H1 (cell line): ENCODE results near the gene LRRK1. TPM values are rescaled to one million over a fixed set of nuclear protein-coding genes. Genes with fewer than 3 reads are reported as not detected.

Experiments used
- CTCF ChIA-PET: fragments of 300-600 bp; sonication (Branson Sonifier 250); formaldehyde crosslinking; loops from one replicate; lab custom pipeline; 2021; ENCODE audit not compliant: partially characterized antibody; lab: Charles Lee
- POLR2A ChIA-PET: fragments of 300-600 bp; sonication (Branson Sonifier 250); formaldehyde crosslinking; loops from one replicate; lab custom pipeline; 2021; ENCODE audit warnings: inconsistent platforms; ENCODE audit not compliant: partially characterized antibody; lab: Charles Lee
- DNase-seq, 2 experiments: peaks; one replicate each; pipeline versions ENCODE4 v3.0.0 to v3.0.0-alpha.2; 2010 to 2022; ENCODE audit warnings: low spot score in 2 of 2, low read depth in 1 of 2, mixed read lengths in 1 of 2
- FAIRE-seq: peaks from 2 replicates; lab custom pipeline; 2011; peaks lifted over from hg19 to GRCh38; lab: Jason Lieb, UNC
- H2AFZ ChIP-seq: 2 replicates; pipeline ENCODE4 v1.8.1; 2012; ENCODE audit warnings: low read length, inconsistent platforms
- H2AK5ac ChIP-seq: 2 replicates; pipeline ENCODE4 v1.6.1; 2013; ENCODE audit warnings: low read depth, low read length
- H2BK120ac ChIP-seq: replicated peaks from 2 replicates; pipeline ENCODE3; 2013; ENCODE audit warnings: low read depth, low read length, inconsistent platforms
- H2BK12ac ChIP-seq: 2 replicates; pipeline ENCODE4 v1.6.1; 2013; ENCODE audit warnings: low read depth, low read length
- H2BK15ac ChIP-seq: 2 replicates; pipeline ENCODE4 v1.6.1; 2013; ENCODE audit warnings: low read length
- H2BK20ac ChIP-seq: 2 replicates; pipeline ENCODE4 v1.6.1; 2013; ENCODE audit warnings: low read length
- H2BK5ac ChIP-seq: 2 replicates; pipeline ENCODE4 v1.6.1; 2013; ENCODE audit warnings: low read depth, low read length
- H3K14ac ChIP-seq: 2 replicates; pipeline ENCODE4 v1.6.1; 2013; ENCODE audit warnings: inconsistent platforms; ENCODE audit not compliant: insufficient read length
- H3K18ac ChIP-seq: 2 replicates; pipeline ENCODE4 v1.6.1; 2013; ENCODE audit warnings: low read length; ENCODE audit errors: extremely low read depth
- H3K23ac ChIP-seq: 2 replicates; pipeline ENCODE4 v1.6.1; 2013; ENCODE audit warnings: inconsistent platforms; ENCODE audit not compliant: insufficient read length
- H3K23me2 ChIP-seq: 2 replicates; pipeline ENCODE4 v1.6.1; 2013; ENCODE audit warnings: low read depth, low read length
- H3K27ac ChIP-seq: 2 replicates; pipeline ENCODE4 v1.6.1; 2011; ENCODE audit warnings: low read depth, low read length, inconsistent platforms
- H3K27me3 ChIP-seq, 4 experiments: replicated peaks in 1 of 4; 1 replicate in 1 of 4; 2 replicates in 3 of 4; pipeline versions ENCODE4 v1.6.1 to v1.8.1; 2011 to 2013; ENCODE audit warnings: low read length in 3 of 4, mild to moderate bottlenecking in 3 of 4, inconsistent platforms in 2 of 4, mixed read lengths in 2 of 4, moderate library complexity in 1 of 4; ENCODE audit not compliant: control insufficient read depth in 3 of 4, insufficient read depth in 3 of 4; ENCODE audit errors: extremely low read depth in 1 of 4
- H3K36me3 ChIP-seq, 4 experiments: 2 replicates each; pipeline versions ENCODE4 v1.6.1 to v1.8.1; 2011 to 2013; ENCODE audit warnings: mild to moderate bottlenecking in 4 of 4, low read length in 3 of 4, moderate library complexity in 2 of 4, control low read depth in 1 of 4, inconsistent platforms in 1 of 4; ENCODE audit not compliant: insufficient read depth in 4 of 4, control insufficient read depth in 2 of 4
- H3K4ac ChIP-seq: replicated peaks from 2 replicates; pipeline ENCODE3; 2013; ENCODE audit warnings: low read length, low read depth, mixed read lengths, inconsistent platforms; ENCODE audit not compliant: insufficient read length
- H3K4me1 ChIP-seq, 4 experiments: replicated peaks in 1 of 4; 1 replicate in 1 of 4; 2 replicates in 3 of 4; pipeline versions ENCODE4 v1.6.1 to v1.8.1; 2011 to 2013; ENCODE audit warnings: low read length in 3 of 4, inconsistent platforms in 2 of 4, mixed read lengths in 1 of 4; ENCODE audit not compliant: insufficient read depth in 4 of 4, control insufficient read depth in 3 of 4
- H3K4me2 ChIP-seq, 2 experiments: 2 replicates each; pipeline versions ENCODE4 v1.6.1 to v1.8.1; 2011 to 2013; ENCODE audit warnings: low read depth in 2 of 2, low read length in 2 of 2, control low read depth in 1 of 2, inconsistent platforms in 1 of 2, mild to moderate bottlenecking in 1 of 2; ENCODE audit not compliant: insufficient read depth in 1 of 2
- H3K4me3 ChIP-seq, 4 experiments: fragments of 200-600, 300-600 bp in 1 of 4; sonication (generic), shearing (Covaris generic), sonication (Bioruptor Twin) in 1 of 4; 2 replicates each; pipeline versions ENCODE4 v1.5.1 to v1.8.1; 2011 to 2016; ENCODE audit warnings: low read length in 4 of 4, low read depth in 3 of 4, control low read depth in 2 of 4, inconsistent platforms in 2 of 4, mild to moderate bottlenecking in 2 of 4, mixed read lengths in 1 of 4, moderate library complexity in 1 of 4; ENCODE audit not compliant: insufficient read depth in 2 of 4; ENCODE audit errors: extremely low read depth in 1 of 4
- H3K56ac ChIP-seq: replicated peaks from 2 replicates; pipeline ENCODE3; 2013; ENCODE audit warnings: low read depth, mild to moderate bottlenecking, mixed read lengths, low read length, inconsistent platforms; ENCODE audit not compliant: insufficient read length
- H3K79me1 ChIP-seq: 2 replicates; pipeline ENCODE4 v1.6.1; 2013; ENCODE audit warnings: low read depth, low read length, control low read depth
- H3K79me2 ChIP-seq, 2 experiments: 2 replicates each; pipeline versions ENCODE4 v1.6.1 to v1.8.1; 2012 to 2013; ENCODE audit warnings: low read length in 2 of 2, mild to moderate bottlenecking in 2 of 2, inconsistent platforms in 1 of 2; ENCODE audit not compliant: insufficient read depth in 2 of 2, control insufficient read depth in 1 of 2
- H3K9ac ChIP-seq, 4 experiments: replicated peaks in 1 of 4; 1 replicate in 1 of 4; 2 replicates in 3 of 4; pipeline versions ENCODE4 v1.6.1 to v1.8.1; 2011 to 2013; ENCODE audit warnings: low read depth in 3 of 4, low read length in 3 of 4, control low read depth in 2 of 4, mild to moderate bottlenecking in 2 of 4, moderate library complexity in 2 of 4, inconsistent platforms in 1 of 4; ENCODE audit errors: extremely low read depth in 1 of 4
- H3K9me3 ChIP-seq, 2 experiments: 2 replicates each; pipeline versions ENCODE4 v1.6.1 to v1.8.1; 2012 to 2013; ENCODE audit warnings: mild to moderate bottlenecking in 2 of 2, moderate library complexity in 2 of 2, control low read depth in 1 of 2, inconsistent platforms in 1 of 2, low read depth in 1 of 2, low read length in 1 of 2, mixed read lengths in 1 of 2; ENCODE audit not compliant: insufficient read depth in 2 of 2
- H4K20me1 ChIP-seq, 2 experiments: replicated peaks in 1 of 2; 2 replicates each; pipeline versions ENCODE3 to v1.8.1; 2011 to 2013; ENCODE audit warnings: inconsistent platforms in 2 of 2, low read length in 2 of 2, mild to moderate bottlenecking in 1 of 2; ENCODE audit not compliant: insufficient read depth in 2 of 2, control insufficient read depth in 1 of 2
- H4K5ac ChIP-seq: 2 replicates; pipeline ENCODE4 v1.6.1; 2013; ENCODE audit warnings: low read length, low read depth, mixed read lengths, inconsistent platforms; ENCODE audit not compliant: insufficient read length
- H4K8ac ChIP-seq: 2 replicates; pipeline ENCODE4 v1.8.0; 2013; ENCODE audit warnings: mild to moderate bottlenecking, moderate library complexity, low read length, inconsistent platforms; ENCODE audit not compliant: insufficient read depth; ENCODE audit errors: extremely low read depth
- H4K91ac ChIP-seq: replicated peaks from 2 replicates; pipeline ENCODE3; 2013; ENCODE audit warnings: low read length, mixed read lengths, inconsistent platforms; ENCODE audit not compliant: insufficient read length
- ATF3 ChIP-seq: IDR thresholded peaks from 2 replicates; pipeline ENCODE4 v1.6.1; 2011; ENCODE audit warnings: low read depth, mild to moderate bottlenecking, low read length; ENCODE audit not compliant: insufficient read depth
- CBX8 ChIP-seq: fragments of 300-800, 300-1000 bp; sonication (generic); IDR thresholded peaks from 2 replicates; pipeline ENCODE4 v1.7.1; 2016; ENCODE audit warnings: low read depth, low read length, borderline replicate concordance
- CTBP2 ChIP-seq: IDR thresholded peaks from 2 replicates; pipeline ENCODE4 v1.7.0; 2011; ENCODE audit warnings: borderline replicate concordance, mild to moderate bottlenecking, moderate library complexity, mixed read lengths, low read length; ENCODE audit not compliant: insufficient read depth, insufficient read length
- RXRA ChIP-seq: IDR thresholded peaks from 2 replicates; pipeline ENCODE4 v1.6.1; 2011; ENCODE audit warnings: low read depth, mild to moderate bottlenecking, low read length, moderate library complexity; ENCODE audit not compliant: insufficient read depth
- SAP30 ChIP-seq: fragments of 300-600 bp; sonication (generic); IDR thresholded peaks from 2 replicates; pipeline ENCODE4 v1.7.1; 2012; ENCODE audit warnings: low read length, moderate library complexity, mild to moderate bottlenecking, inconsistent platforms; ENCODE audit not compliant: insufficient read depth, insufficient replicate concordance
- TCF12 ChIP-seq: IDR thresholded peaks from 2 replicates; pipeline ENCODE4 v1.6.1; 2011; ENCODE audit warnings: low read depth, mild to moderate bottlenecking, low read length
- USF2 ChIP-seq: IDR thresholded peaks from 2 replicates; pipeline ENCODE4 v1.6.1; 2011; ENCODE audit warnings: low read length, improper control_type of control experiment
- WGBS, 2 experiments: shearing (Covaris generic) in 1 of 2; methylation state at CpG; one replicate each; pipeline versions ENCODE4 v1.1.6 to v1.1.7; 2013 to 2015; ENCODE audit warnings: low lambda C conversion rate in 2 of 2, mixed read lengths in 2 of 2, inconsistent platforms in 1 of 2, low coverage in 1 of 2, missing lambda C conversion rate in 1 of 2; ENCODE audit not compliant: insufficient replicate concordance in 2 of 2, insufficient coverage in 1 of 2, insufficient read length in 1 of 2; ENCODE audit errors: extremely low coverage in 1 of 2, missing lambda C conversion rate in 1 of 2; 5-methylcytosine and 5-hydroxymethylcytosine counted together
- polyA plus RNA-seq, 7 experiments: library from polyadenylated mRNA; depleted of rRNA in 3 of 7; stranded (reverse) in 5 of 7; unstranded in 2 of 7; fragments of >200 nt in 5 of 7; fragments of 200-250 nt in 2 of 7; gene quantifications; 1 replicate in 5 of 7; 2 replicates in 1 of 7; 4 replicates in 1 of 7; pipeline versions ENCODE4 v1.2.1 to v1.2.3, GENCODE V29; 2011 to 2013; ENCODE audit warnings: missing spikeins in 2 of 7, mixed read lengths in 2 of 7
- total RNA-seq: library from RNA; stranded (reverse); fragmentation: NEBNext Ultra II Directional; extraction: Animal tissue kit (Norgen Biotek cat#: 25700); gene quantifications from 2 replicates; pipeline ENCODE4 v1.2.1, GENCODE V29; 2021

LRRK1 gene
- total and polyA plus RNA-seq, 2 of the 8 experiments (the other 6 are each of a cell fraction or from before 2014, with no cell fraction given): 1.2 to 3.6 TPM

GRCh38 chr15:101068961-101069653 is 149.9 kb downstream of the LRRK1 start:
- Histone ChIP-seq H4K20me1 (no peaks in the 10 kb centered on the region), H3K79me1 (no peaks in the 10 kb centered on the region), H2BK20ac (peak overlapping the region; percentile 98; the same call in 1 of the 2 replicates), H2AFZ (no peak overlapping the region), H4K91ac (peak overlapping the region; percentile 100), H3K23ac (no peak overlapping the region), H3K4me2 (peak overlapping the region; percentile 65 to 69), H3K4me3 (peak overlapping the region in 3 of 4 experiments; percentile 26 to 44 (median 34); a peak in 4 of 8 replicates), H3K4me1 (peaks cover 23 to 43% (median 31%) of the 10 kb centered on the region in 4 experiments), H4K5ac (peak overlapping the region; percentile 78), H3K27me3 (no peaks in the 10 kb centered on the region), H2BK120ac (peak overlapping the region; percentile 100), H3K23me2 (no peaks in the 10 kb centered on the region; the same call in 1 of the 2 replicates), H2BK12ac (peak overlapping the region; percentile 97), H2BK15ac (no peak overlapping the region), H3K14ac (no peak overlapping the region), H3K9me3 (peaks cover 0 to 3% of the 10 kb centered on the region in 2 experiments; a peak in 1 of 4 replicates), H3K36me3 (no peaks in the 10 kb centered on the region), H3K4ac (peak overlapping the region; percentile 99), H3K79me2 (no peaks in the 10 kb centered on the region), H2AK5ac (peak overlapping the region; percentile 91; the same call in 1 of the 2 replicates), H2BK5ac (peak overlapping the region; percentile 100), H3K27ac (peak overlapping the region; percentile 92), H3K9ac (peak overlapping the region in 2 of 4 experiments; percentile 35 to 57; a peak in 4 of 7 replicates), H4K8ac (peak overlapping the region; percentile 76), H3K56ac (peak overlapping the region; percentile 94), H3K18ac (peak overlapping the region; percentile 99)
- 2% methylated on average over 15 of the region's 15 CpGs; no CpG with 5 or more reads in 1 of the 2 experiments for WGBS, 2 experiments
- ChIA-PET CTCF (interaction anchor here (0.6 to 4.2 kb wide), 25 partner anchors 12 to 224 kb away, joined by 3 to 30 read pairs (median 4); no protein-coding TSS in a partner anchor), POLR2A (interaction anchor here (0.8 to 4.7 kb wide), 16 partner anchors 8 to 183 kb away, joined by 3 to 14 read pairs (median 6); partner anchors contain the start of gene CHSY1)
- FAIRE-seq (peak; percentile 96), DNase-seq (peak; percentile 85 to 94)
- TF ChIP-seq ATF3 (no peak), CBX8 (no peak), TCF12 (0 out of 2 replicates have a peak, but pooled peaks have one; percentile 46), SAP30 (no peak), RXRA (0 out of 2 replicates have a peak, but pooled peaks have one; percentile 78), USF2 (no peak), CTBP2 (peak; percentile 75)
